Trophoblast cell (in vitro differentiated cells and primary cell): ENCODE measurements around the gene RPUSD2.

Experiments
- DNase-seq, 2 donors: peaks; one replicate each; pipeline ENCODE4 v3.0.0-alpha.2; 2016
- H2AFZ ChIP-seq: 2 replicates; pipeline ENCODE4 v1.6.1; 2013; ENCODE audit warnings: low read length, moderate library complexity, mild to moderate bottlenecking; ENCODE audit not compliant: insufficient read depth, poor library complexity
- H2AK5ac ChIP-seq: 2 replicates; pipeline ENCODE4 v1.6.1; 2013; ENCODE audit warnings: mild to moderate bottlenecking, low read length
- H2BK120ac ChIP-seq: 2 replicates; pipeline ENCODE4 v1.6.1; 2013; ENCODE audit warnings: low read length, mild to moderate bottlenecking, moderate library complexity; ENCODE audit not compliant: insufficient read depth, poor library complexity
- H2BK12ac ChIP-seq: 2 replicates; pipeline ENCODE4 v1.6.1; 2013; ENCODE audit warnings: mild to moderate bottlenecking, low read length, moderate library complexity
- H2BK5ac ChIP-seq: 2 replicates; pipeline ENCODE4 v1.6.1; 2013; ENCODE audit warnings: low read length, low read depth, moderate library complexity, mild to moderate bottlenecking; ENCODE audit not compliant: poor library complexity
- H3K14ac ChIP-seq: 2 replicates; pipeline ENCODE4 v1.6.1; 2013; ENCODE audit warnings: mild to moderate bottlenecking, low read length
- H3K18ac ChIP-seq: 2 replicates; pipeline ENCODE4 v1.6.1; 2013; ENCODE audit warnings: mild to moderate bottlenecking, low read length
- H3K23ac ChIP-seq: 2 replicates; pipeline ENCODE4 v1.6.1; 2013; ENCODE audit warnings: low read length
- H3K27ac ChIP-seq: 2 replicates; pipeline ENCODE4 v1.5.1; 2013; ENCODE audit warnings: low read depth, mild to moderate bottlenecking, inconsistent platforms, low read length, moderate library complexity
- H3K27me3 ChIP-seq: 2 replicates; pipeline ENCODE4 v1.6.1; 2013; ENCODE audit warnings: inconsistent platforms, mild to moderate bottlenecking, low read length, moderate library complexity; ENCODE audit not compliant: insufficient read depth
- H3K36me3 ChIP-seq, 2 experiments: 1 replicate in 1 of 2; 2 replicates in 1 of 2; pipeline ENCODE4 v1.6.1; 2013; ENCODE audit warnings: low read length in 2 of 2, mild to moderate bottlenecking in 2 of 2, moderate library complexity in 1 of 2; ENCODE audit not compliant: insufficient read depth in 2 of 2, control insufficient read depth in 1 of 2
- H3K4ac ChIP-seq: 2 replicates; pipeline ENCODE4 v1.6.1; 2013; ENCODE audit warnings: low read depth, mild to moderate bottlenecking, low read length, moderate library complexity
- H3K4me1 ChIP-seq, 2 experiments: 1 replicate in 1 of 2; 2 replicates in 1 of 2; pipeline ENCODE4 v1.6.1; 2013; ENCODE audit warnings: low read length in 2 of 2, mild to moderate bottlenecking in 2 of 2, moderate library complexity in 1 of 2; ENCODE audit not compliant: insufficient read depth in 2 of 2, control insufficient read depth in 1 of 2
- H3K4me2 ChIP-seq: 2 replicates; pipeline ENCODE4 v1.6.1; 2013; ENCODE audit warnings: inconsistent platforms, mild to moderate bottlenecking, low read length, moderate library complexity
- H3K4me3 ChIP-seq: 2 replicates; pipeline ENCODE4 v1.5.1; 2013; ENCODE audit warnings: mild to moderate bottlenecking, low read depth, low read length, inconsistent platforms
- H3K79me1 ChIP-seq: one replicate; pipeline ENCODE4 v1.6.1; 2013; ENCODE audit warnings: low read length
- H3K79me2 ChIP-seq: 2 replicates; pipeline ENCODE4 v1.6.1; 2013; ENCODE audit warnings: low read length, mild to moderate bottlenecking; ENCODE audit not compliant: control insufficient read depth, insufficient read depth, poor library complexity
- H3K9ac ChIP-seq: 2 replicates; pipeline ENCODE4 v1.6.1; 2013; ENCODE audit warnings: mild to moderate bottlenecking, low read length
- H3K9me3 ChIP-seq: 2 replicates; pipeline ENCODE4 v1.6.1; 2013; ENCODE audit warnings: low read depth, mild to moderate bottlenecking, control low read depth, inconsistent platforms, low read length; ENCODE audit not compliant: insufficient read depth
- H4K12ac ChIP-seq: 2 replicates; pipeline ENCODE4 v1.6.1; 2013; ENCODE audit warnings: low read depth, mild to moderate bottlenecking, low read length, moderate library complexity
- H4K8ac ChIP-seq: 2 replicates; pipeline ENCODE4 v1.6.1; 2013; ENCODE audit warnings: low read depth, mild to moderate bottlenecking, low read length, moderate library complexity
- H4K91ac ChIP-seq: one replicate; pipeline ENCODE4 v1.6.1; 2013; ENCODE audit warnings: low read depth, mild to moderate bottlenecking, low read length, moderate library complexity
- WGBS: extraction: QIAGEN DNeasy Blood & Tissue Kit; methylation state at CpG from one replicate; pipeline ENCODE4 v1.1.7; 2013; ENCODE audit warnings: missing lambda C conversion rate; ENCODE audit not compliant: insufficient read length, insufficient coverage; ENCODE audit errors: extremely low coverage; 5-methylcytosine and 5-hydroxymethylcytosine counted together

The RPUSD2 gene

DNA sequence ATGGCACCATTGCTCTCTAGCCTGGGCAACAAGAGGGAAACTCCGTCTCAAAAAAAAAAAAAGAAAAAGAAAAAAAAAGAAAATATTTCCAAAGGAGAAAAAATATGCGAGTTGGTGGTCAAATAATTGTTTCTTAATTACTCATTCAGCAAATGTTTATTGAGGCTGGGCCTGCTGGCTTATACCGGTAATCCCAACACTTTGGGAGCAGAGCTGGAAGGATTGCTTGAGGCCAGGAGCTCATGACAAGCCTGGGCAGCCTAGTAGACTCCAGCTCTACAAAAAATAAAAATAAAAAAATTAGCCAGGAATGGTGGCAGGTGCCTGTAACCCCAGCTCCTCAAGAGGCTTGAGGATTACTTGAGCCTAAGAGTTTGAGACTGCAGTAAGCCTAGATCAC is 29.0 kb downstream of the RPUSD2 start:
- no peak overlapping the region for H2AFZ ChIP-seq
- H2BK12ac ChIP-seq: no peak overlapping the region
- no peak overlapping the region for H4K8ac ChIP-seq
- H2BK120ac ChIP-seq: no peak overlapping the region
- no peak overlapping the region for H3K4me3 ChIP-seq
- no peak overlapping the region for H3K23ac ChIP-seq
- H3K4me1 ChIP-seq: no peaks in the 10 kb centered on the region
- no peak overlapping the region for H4K12ac ChIP-seq
- H3K27me3 ChIP-seq: no peaks in the 10 kb centered on the region
- DNase-seq: no peak
- H3K14ac ChIP-seq: no peak overlapping the region
- peaks cover 5% of the 10 kb centered on the region for H3K79me2 ChIP-seq
- no peaks in the 10 kb centered on the region for H3K36me3 ChIP-seq
- peak overlapping the region; percentile 36 for H3K4ac ChIP-seq
- no peak overlapping the region for H3K4me2 ChIP-seq
- H3K9ac ChIP-seq: no peak overlapping the region
- H2BK5ac ChIP-seq: no peak overlapping the region
- peaks cover 3% of the 10 kb centered on the region for H3K79me1 ChIP-seq
- WGBS: no CpG with 5 or more reads among the region's 3 CpGs
- H3K27ac ChIP-seq: no peak overlapping the region
- H3K9me3 ChIP-seq: no peaks in the 10 kb centered on the region
- no peak overlapping the region for H2AK5ac ChIP-seq
- H4K91ac ChIP-seq: no peak overlapping the region
- no peak overlapping the region for H3K18ac ChIP-seq

DNA sequence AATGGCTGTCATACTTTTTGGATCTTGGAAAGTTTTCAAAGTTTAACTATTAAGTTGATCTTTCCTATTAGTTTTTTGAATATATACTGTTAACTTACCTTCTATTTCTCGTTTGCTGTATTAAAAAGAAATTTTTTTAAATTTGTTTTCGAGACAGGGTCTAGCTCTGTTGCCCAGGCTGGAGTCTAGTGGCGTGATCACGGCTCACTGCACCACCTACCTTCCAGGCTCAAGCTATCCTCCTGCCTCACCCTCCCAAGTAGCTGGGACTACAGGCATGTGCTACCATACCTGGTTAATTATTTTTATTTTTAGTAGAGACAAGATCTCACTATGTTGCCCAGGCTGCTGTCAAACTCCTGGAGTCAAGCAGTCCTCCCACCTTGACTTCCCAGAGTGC is 29.6 kb downstream of the RPUSD2 start:
- Histone ChIP-seq H3K79me2 (peaks cover 5% of the 10 kb centered on the region), H4K12ac (no peak overlapping the region), H3K18ac (no peak overlapping the region), H3K4me1 (no peaks in the 10 kb centered on the region), H2AFZ (no peak overlapping the region), H2BK12ac (no peak overlapping the region), H3K27ac (no peak overlapping the region), H3K36me3 (no peaks in the 10 kb centered on the region), H3K14ac (no peak overlapping the region), H2AK5ac (no peak overlapping the region), H3K9me3 (no peaks in the 10 kb centered on the region), H3K4ac (no peak overlapping the region), H3K9ac (no peak overlapping the region), H3K79me1 (peaks cover 3% of the 10 kb centered on the region), H2BK120ac (no peak overlapping the region), H2BK5ac (no peak overlapping the region), H4K91ac (no peak overlapping the region), H3K4me2 (no peak overlapping the region), H3K23ac (no peak overlapping the region), H4K8ac (no peak overlapping the region), H3K27me3 (no peaks in the 10 kb centered on the region), H3K4me3 (no peak overlapping the region)
- DNase-seq: no peak
- no CpG with 5 or more reads among the region's 4 CpGs for WGBS

DNA sequence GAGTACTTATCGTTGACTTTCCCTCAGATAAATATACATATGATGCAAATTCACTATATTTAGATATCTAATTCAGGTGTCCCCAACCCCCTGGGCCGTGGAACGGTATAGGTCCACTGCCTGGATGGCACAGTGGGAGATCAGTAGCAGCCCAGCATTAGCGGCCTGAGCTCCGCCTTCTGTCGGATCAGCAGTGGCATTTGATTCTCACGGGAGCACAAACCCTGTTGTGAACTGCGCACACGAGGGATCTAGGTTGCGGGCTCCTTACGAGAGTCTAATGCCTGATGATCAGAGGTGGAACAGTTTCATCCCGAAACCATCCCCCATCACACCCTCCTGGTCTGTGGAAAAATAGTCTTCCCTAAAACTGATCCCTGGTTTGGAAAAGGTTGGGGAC is 31.9 kb downstream of the RPUSD2 start:
- peak in 1 of 2 donors; percentile 4 for DNase-seq
- Histone ChIP-seq H4K8ac (no peak overlapping the region), H3K27me3 (no peaks in the 10 kb centered on the region), H2BK12ac (no peak overlapping the region), H3K4me3 (no peak overlapping the region), H3K27ac (no peak overlapping the region), H3K14ac (no peak overlapping the region), H2BK120ac (no peak overlapping the region), H4K91ac (no peak overlapping the region), H3K79me2 (no peaks in the 10 kb centered on the region), H3K4me2 (no peak overlapping the region), H3K4ac (no peak overlapping the region), H3K79me1 (no peaks in the 10 kb centered on the region), H2BK5ac (no peak overlapping the region), H2AFZ (no peak overlapping the region), H3K18ac (no peak overlapping the region), H4K12ac (no peak overlapping the region), H3K9ac (no peak overlapping the region), H2AK5ac (no peak overlapping the region), H3K36me3 (no peaks in the 10 kb centered on the region), H3K4me1 (no peaks in the 10 kb centered on the region), H3K9me3 (no peaks in the 10 kb centered on the region), H3K23ac (no peak overlapping the region)
- WGBS: no CpG with 5 or more reads among the region's 12 CpGs

DNA sequence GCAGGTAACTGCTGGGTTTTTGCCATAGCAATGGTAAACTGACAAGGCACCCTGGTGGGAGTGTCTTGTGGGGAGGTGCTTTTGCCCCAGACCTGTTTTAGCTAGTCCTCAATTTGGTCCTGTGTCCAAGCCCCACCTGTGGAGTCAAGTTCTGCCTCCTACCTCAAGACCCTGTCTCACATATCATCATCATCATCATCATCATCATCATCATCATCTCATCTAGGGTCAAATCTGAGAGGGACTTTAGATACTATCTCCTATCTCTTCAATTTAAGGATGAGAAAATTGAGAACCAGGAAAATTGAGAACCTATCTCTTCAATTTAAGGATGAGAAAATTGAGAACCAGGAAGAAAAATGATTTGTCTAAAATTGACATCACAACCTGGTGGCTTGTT is 34.8 kb downstream of the RPUSD2 start:
- no peak overlapping the region for H3K18ac ChIP-seq
- H3K4me1 ChIP-seq: no peaks in the 10 kb centered on the region
- no peak for DNase-seq
- H3K4ac ChIP-seq: no peak overlapping the region
- no peaks in the 10 kb centered on the region for H3K79me2 ChIP-seq
- H3K9me3 ChIP-seq: no peaks in the 10 kb centered on the region
- no peak overlapping the region for H3K14ac ChIP-seq
- H4K8ac ChIP-seq: no peak overlapping the region
- no peak overlapping the region for H2BK5ac ChIP-seq
- H3K27me3 ChIP-seq: no peaks in the 10 kb centered on the region
- H3K36me3 ChIP-seq: peaks cover 5% of the 10 kb centered on the region in 2 experiments
- no peak overlapping the region for H3K4me3 ChIP-seq
- no peak overlapping the region for H4K91ac ChIP-seq
- no peak overlapping the region for H2BK12ac ChIP-seq
- no peak overlapping the region for H2AK5ac ChIP-seq
- H3K9ac ChIP-seq: no peak overlapping the region
- no peak overlapping the region for H3K4me2 ChIP-seq
- no peaks in the 10 kb centered on the region for H3K79me1 ChIP-seq
- no peak overlapping the region for H3K23ac ChIP-seq
- no peak overlapping the region for H2BK120ac ChIP-seq
- H2AFZ ChIP-seq: no peak overlapping the region
- no peak overlapping the region for H3K27ac ChIP-seq
- no peak overlapping the region for H4K12ac ChIP-seq
